ENCODE measurements around the gene L2HGDH. TPM values are rescaled to one million over a fixed set of nuclear protein-coding genes. Genes with fewer than 3 reads are reported as not detected.

The L2HGDH gene
- total RNA-seq, 2 donors from 2014 or later, result 13.0 to 14.1 TPM

DNA sequence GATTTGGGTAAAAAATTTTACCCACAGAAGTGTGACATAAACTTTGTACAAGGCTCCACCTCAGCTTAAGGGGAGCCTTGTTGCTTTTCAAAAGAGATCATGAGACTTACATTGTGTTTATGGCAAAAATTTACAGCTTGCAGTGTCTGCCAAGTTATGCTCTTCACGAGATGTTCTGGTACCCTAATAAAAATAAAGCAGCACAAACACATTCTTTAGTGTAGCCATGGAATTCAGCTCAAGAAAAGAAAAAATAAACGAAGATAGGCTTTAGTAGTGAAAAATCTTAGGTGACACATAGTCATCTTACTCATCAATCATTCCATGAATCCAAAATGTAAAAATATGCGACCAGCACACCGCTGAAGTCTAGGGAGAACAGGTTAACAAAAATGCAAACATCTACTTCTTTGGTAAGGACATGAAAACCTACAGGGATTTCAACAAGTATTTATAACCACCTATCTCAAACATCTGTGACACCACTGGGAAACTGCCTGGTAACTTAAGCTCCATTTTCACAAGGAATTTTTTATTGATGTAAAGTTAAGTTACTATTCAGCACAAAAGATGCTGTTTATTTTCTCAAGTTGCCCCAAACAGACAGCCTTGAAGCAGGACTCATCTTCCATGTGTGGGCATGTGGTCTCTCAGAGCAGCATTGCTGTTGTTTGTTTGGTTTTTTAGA is 33.0 kb upstream of the L2HGDH start:
- no peak for ATAC-seq (replicated peaks)
- H3K4me1 Mint-ChIP-seq, result peaks cover 19% of the 10 kb centered on the region
- peaks cover 11% of the 10 kb centered on the region for H3K36me3 Mint-ChIP-seq (ENCODE audit: low read depth)
- H3K27me3 Mint-ChIP-seq, result no peaks in the 10 kb centered on the region
- peak overlapping the region; percentile 28 for H3K4me3 Mint-ChIP-seq
- no peaks in the 10 kb centered on the region for H3K9me3 Mint-ChIP-seq
- peak overlapping the region; percentile 61 for H3K27ac Mint-ChIP-seq

GRCh38 chr14:50344116-50344775 is 32.2 kb upstream of the L2HGDH start:
- no peaks in the 10 kb centered on the region for H3K27me3 Mint-ChIP-seq
- H3K4me3 Mint-ChIP-seq, result peak overlapping the region; percentile 28

DNA sequence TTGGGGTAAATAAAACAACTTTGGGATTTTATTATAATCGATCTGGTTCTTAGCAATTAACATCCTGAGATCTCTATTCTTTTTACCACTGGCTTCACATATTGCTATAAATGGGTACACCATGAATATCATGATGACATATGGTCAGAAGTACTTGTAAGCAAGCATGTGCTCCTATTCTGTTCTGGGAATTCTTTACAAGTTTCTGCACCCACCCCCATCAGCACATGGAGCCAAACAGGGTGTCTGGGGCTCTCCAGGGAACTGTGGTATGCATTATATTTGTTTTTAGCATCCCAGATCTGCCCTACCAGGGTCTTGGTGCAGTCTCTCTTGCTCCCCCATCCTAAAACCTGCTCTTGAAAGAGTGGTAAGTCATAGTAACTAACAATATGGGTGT is 31.4 kb upstream of the L2HGDH start:
- peak overlapping the region; percentile 61 for H3K27ac Mint-ChIP-seq
- no peaks in the 10 kb centered on the region for H3K27me3 Mint-ChIP-seq
- H3K4me1 Mint-ChIP-seq, result peaks cover 19% of the 10 kb centered on the region
- no peak for ATAC-seq (replicated peaks)
- peak overlapping the region; percentile 28 for H3K4me3 Mint-ChIP-seq
- no peaks in the 10 kb centered on the region for H3K9me3 Mint-ChIP-seq
- H3K36me3 Mint-ChIP-seq (ENCODE audit: low read depth), result peaks cover 11% of the 10 kb centered on the region

More at GRCh38 chr14:50344116-50344775, 32.2 kb upstream of the L2HGDH start:
- Mint-ChIP-seq H3K9me3 (no peaks in the 10 kb centered on the region), H3K36me3 (ENCODE audit: low read depth) (peaks cover 11% of the 10 kb centered on the region), H3K4me1 (peaks cover 19% of the 10 kb centered on the region), H3K27ac (peak overlapping the region; percentile 61)
- ATAC-seq (replicated peaks), result peak; percentile 96

DNA sequence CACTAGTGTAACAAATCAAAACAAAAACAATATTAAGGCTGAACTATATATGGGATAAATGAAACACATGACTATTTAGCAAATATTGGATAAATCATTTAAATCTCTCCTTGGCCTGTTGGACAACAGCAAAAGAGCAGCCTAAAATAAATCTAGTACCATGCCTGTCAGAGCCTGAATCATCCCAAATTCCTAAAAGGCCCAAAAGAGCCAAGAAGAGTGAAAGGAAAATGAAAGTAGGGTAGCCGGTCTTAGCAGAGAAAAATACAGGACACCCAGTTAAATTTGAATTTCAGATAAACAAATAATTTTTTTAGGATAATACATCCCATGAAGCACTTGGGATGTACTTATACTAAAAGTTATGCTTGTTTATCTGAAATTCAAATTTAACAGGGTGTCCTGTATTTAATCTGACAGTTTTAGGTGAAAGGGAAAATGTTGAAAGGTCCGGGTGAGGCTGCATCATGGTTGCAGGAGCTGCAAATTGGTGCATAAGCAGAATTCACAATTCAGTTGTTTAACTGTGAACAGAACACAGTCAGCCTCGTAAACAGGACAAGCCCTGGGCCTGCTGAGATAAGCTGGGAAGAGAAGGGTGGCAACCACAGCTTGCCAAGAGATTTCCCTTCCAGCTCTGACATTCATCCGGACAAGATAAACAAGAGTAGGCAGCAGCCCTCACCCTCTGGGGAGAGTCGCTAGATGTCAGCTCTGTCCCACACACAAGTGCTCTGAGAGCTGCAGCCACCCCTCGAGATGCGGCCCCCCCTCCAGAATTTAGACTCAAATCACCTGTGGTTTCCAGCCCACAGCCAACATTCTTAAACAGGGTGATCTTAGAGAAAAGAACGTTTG is 30.4 kb upstream of the L2HGDH start:
- ATAC-seq (replicated peaks), result no peak
- peaks cover 19% of the 10 kb centered on the region for H3K4me1 Mint-ChIP-seq

GRCh38 chr14:50340963-50341362 is 28.9 kb upstream of the L2HGDH start:
- peaks cover 24% of the 10 kb centered on the region for H3K4me1 Mint-ChIP-seq
- H3K9me3 Mint-ChIP-seq, result no peaks in the 10 kb centered on the region
- no peak for ATAC-seq (replicated peaks)
- no peak overlapping the region for H3K4me3 Mint-ChIP-seq
- peaks cover 11% of the 10 kb centered on the region for H3K36me3 Mint-ChIP-seq (ENCODE audit: low read depth)
- H3K27ac Mint-ChIP-seq, result no peak overlapping the region
- no peaks in the 10 kb centered on the region for H3K27me3 Mint-ChIP-seq

More for the DNA sequence above, 30.4 kb upstream of the L2HGDH start:
- Mint-ChIP-seq H3K36me3 (ENCODE audit: low read depth) (peaks cover 11% of the 10 kb centered on the region), H3K9me3 (no peaks in the 10 kb centered on the region), H3K27ac (no peak overlapping the region), H3K27me3 (no peaks in the 10 kb centered on the region), H3K4me3 (no peak overlapping the region)

GRCh38 chr14:50340045-50340444 is 28.0 kb upstream of the L2HGDH start:
- Mint-ChIP-seq H3K27me3 (no peaks in the 10 kb centered on the region), H3K4me3 (no peak overlapping the region), H3K9me3 (no peaks in the 10 kb centered on the region), H3K36me3 (ENCODE audit: low read depth) (peaks cover 11% of the 10 kb centered on the region), H3K27ac (no peak overlapping the region), H3K4me1 (peaks cover 24% of the 10 kb centered on the region)
- no peak for ATAC-seq (replicated peaks)

DNA sequence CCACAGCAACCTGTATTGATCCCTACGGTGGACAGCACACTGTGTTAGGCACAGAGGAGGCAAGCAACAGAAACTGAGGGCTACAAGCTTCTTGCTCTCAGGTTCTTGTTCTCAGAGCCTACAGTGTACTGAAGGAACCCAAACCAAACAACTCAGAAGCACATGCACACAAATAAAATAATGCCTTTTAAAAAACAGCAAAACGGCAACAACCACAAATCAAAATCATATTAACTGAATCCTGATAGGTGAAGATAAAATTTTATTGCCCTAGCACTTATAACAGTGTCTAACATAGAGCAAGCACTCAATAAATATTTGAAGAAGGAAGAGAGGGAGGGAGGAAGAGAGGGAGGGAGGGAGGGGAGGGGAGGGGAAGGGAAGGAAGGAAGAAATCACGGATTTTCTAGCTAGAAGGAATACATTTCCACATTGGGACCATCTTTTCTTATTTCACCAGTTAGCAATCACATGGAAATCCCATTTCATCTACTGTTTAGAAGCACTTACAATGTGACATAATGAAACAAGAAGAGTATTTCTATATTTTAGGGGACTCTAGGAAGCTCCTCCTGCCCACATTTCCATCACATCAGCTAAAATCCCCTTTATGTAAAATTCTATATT is 27.3 kb upstream of the L2HGDH start:
- no peak overlapping the region for H3K4me3 Mint-ChIP-seq
- no peaks in the 10 kb centered on the region for H3K9me3 Mint-ChIP-seq
- no peak overlapping the region for H3K27ac Mint-ChIP-seq
- peaks cover 16% of the 10 kb centered on the region for H3K4me1 Mint-ChIP-seq
- ATAC-seq (replicated peaks), result no peak
- no peaks in the 10 kb centered on the region for H3K27me3 Mint-ChIP-seq
- peaks cover 3% of the 10 kb centered on the region for H3K36me3 Mint-ChIP-seq (ENCODE audit: low read depth)

- Mint-ChIP-seq H3K27me3 (no peaks in the 10 kb centered on the region), H3K9me3 (no peaks in the 10 kb centered on the region), H3K4me3 (no peak overlapping the region), H3K4me1 (peaks cover 9% of the 10 kb centered on the region), H3K27ac (no peak overlapping the region), H3K36me3 (ENCODE audit: low read depth) (no peaks in the 10 kb centered on the region)
- ATAC-seq (replicated peaks), result no peak
Measured at GRCh38 chr14:50338587-50338986, 26.6 kb upstream of the L2HGDH start.

DNA sequence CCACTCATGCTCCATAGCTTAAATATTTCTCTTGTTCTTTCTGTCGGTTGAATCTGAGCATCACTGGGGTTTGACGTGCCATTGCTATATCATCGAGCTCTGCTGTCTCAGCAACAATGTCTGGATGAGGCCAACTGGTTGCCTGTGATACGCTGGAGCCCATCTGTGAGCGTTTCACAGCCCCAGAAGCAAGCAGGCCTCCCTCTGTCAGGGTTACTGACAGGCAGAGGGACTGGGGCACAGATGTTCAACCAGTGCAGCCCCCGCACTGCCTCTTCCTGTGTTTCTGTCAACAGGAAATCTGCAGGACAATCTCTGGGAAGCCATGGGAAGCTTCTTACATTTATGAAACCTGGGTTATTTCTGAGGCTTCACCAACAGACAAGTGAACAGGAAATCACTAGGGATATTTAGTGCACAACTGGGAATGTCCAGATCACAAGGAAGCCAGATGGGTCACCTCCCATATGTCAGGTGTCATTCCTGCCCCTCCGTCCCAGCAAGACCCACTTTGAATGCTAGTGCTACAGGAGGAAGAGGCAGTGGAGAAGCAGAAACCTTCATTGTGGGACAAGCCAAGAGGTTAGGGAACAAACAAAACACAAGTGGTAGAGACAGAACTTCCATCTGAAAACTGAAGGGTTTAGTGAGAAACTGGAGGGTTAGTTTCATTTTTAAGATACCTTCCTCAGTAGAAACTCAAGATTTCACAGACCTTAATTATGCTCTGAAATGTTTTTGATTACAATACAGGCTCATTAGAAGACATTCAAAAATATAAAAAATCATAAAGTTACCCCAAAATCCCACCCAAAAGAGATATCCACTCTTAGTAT is 24.2 kb upstream of the L2HGDH start:
- H3K27ac Mint-ChIP-seq, result peak overlapping the region; percentile 41
- H3K4me1 Mint-ChIP-seq, result peaks cover 6% of the 10 kb centered on the region
- no peaks in the 10 kb centered on the region for H3K27me3 Mint-ChIP-seq
- ATAC-seq (replicated peaks), result no peak
- peaks cover 16% of the 10 kb centered on the region for H3K36me3 Mint-ChIP-seq (ENCODE audit: low read depth)
- no peaks in the 10 kb centered on the region for H3K9me3 Mint-ChIP-seq
- H3K4me3 Mint-ChIP-seq, result peak overlapping the region; percentile 50

DNA sequence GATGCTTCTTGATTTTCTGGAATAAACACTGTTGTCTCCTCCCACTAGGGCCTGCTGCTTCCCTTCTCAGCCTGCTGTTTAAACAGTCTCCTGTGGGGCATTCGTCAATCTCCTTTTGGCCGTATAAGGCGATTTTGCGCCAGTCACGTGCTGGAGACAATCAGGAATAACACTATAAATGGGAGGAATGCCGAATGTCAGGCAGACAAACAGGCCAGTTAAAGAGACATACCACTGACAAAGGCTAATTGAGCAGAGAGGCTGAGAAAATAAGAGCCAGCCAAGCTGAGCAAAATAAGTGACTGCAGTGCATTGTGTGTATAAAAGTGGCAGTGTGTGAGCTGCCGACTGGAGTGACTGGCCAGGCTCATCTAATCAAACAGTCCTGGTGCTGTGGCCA is 23.4 kb upstream of the L2HGDH start:
- Mint-ChIP-seq H3K27ac (no peak overlapping the region), H3K9me3 (no peaks in the 10 kb centered on the region), H3K4me1 (peaks cover 6% of the 10 kb centered on the region), H3K27me3 (no peaks in the 10 kb centered on the region), H3K36me3 (ENCODE audit: low read depth) (peaks cover 16% of the 10 kb centered on the region), H3K4me3 (no peak overlapping the region)
- no peak for ATAC-seq (replicated peaks)

DNA sequence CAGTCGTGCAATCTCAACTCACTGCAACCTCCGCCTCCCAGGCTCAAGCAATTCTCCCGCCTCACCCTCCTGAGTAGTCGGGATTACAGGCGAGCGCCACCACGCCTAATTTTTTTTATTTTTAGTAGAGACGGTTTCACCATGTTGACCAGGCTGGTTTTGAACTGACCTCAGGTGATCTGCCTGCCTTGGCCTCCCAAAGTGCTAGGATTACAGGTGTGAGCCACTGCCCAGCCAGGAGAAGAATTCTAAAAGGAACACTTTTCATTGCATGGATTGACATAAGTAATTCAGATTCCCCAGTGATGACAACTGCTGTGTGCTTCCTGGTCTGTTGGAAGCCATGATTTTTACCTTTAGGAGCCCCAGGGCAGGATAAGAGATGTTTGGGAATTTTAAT is 22.2 kb upstream of the L2HGDH start:
- no peak overlapping the region for H3K4me3 Mint-ChIP-seq
- H3K36me3 Mint-ChIP-seq (ENCODE audit: low read depth), result peaks cover 25% of the 10 kb centered on the region
- no peaks in the 10 kb centered on the region for H3K27me3 Mint-ChIP-seq
- H3K27ac Mint-ChIP-seq, result no peak overlapping the region
- H3K4me1 Mint-ChIP-seq, result peaks cover 6% of the 10 kb centered on the region
- no peak for ATAC-seq (replicated peaks)
- H3K9me3 Mint-ChIP-seq, result no peaks in the 10 kb centered on the region

GRCh38 chr14:50333014-50333509 is 21.0 kb upstream of the L2HGDH start:
- Mint-ChIP-seq H3K9me3 (no peaks in the 10 kb centered on the region), H3K36me3 (ENCODE audit: low read depth) (peaks cover 33% of the 10 kb centered on the region), H3K4me1 (peaks cover 6% of the 10 kb centered on the region), H3K27ac (no peak overlapping the region), H3K27me3 (no peaks in the 10 kb centered on the region), H3K4me3 (no peak overlapping the region)
- peak; percentile 46 for ATAC-seq (replicated peaks)

- no peak overlapping the region for H3K27ac Mint-ChIP-seq
- H3K4me3 Mint-ChIP-seq, result no peak overlapping the region
- H3K9me3 Mint-ChIP-seq, result no peaks in the 10 kb centered on the region
- ATAC-seq (replicated peaks), result no peak
- H3K4me1 Mint-ChIP-seq, result peaks cover 6% of the 10 kb centered on the region
- peaks cover 47% of the 10 kb centered on the region for H3K36me3 Mint-ChIP-seq (ENCODE audit: low read depth)
- no peaks in the 10 kb centered on the region for H3K27me3 Mint-ChIP-seq
Measured at GRCh38 chr14:50331596-50331995, 19.6 kb upstream of the L2HGDH start.

Measured in activated T-helper 17 cell treated with anti-CD3 and anti-CD28 coated beads, Interleukin-2, amount 50 U/mL, for 72 hours (primary cell).